GM21619 (cell line): ENCODE data around the gene ABI3BP.

Experiments used
- ATAC-seq: cut with Tn5 transposase; IDR thresholded peaks from one replicate; pipeline ENCODE4 v1.9.1; 2021; ENCODE audit not compliant: unreplicated experiment

ABI3BP gene

DNA sequence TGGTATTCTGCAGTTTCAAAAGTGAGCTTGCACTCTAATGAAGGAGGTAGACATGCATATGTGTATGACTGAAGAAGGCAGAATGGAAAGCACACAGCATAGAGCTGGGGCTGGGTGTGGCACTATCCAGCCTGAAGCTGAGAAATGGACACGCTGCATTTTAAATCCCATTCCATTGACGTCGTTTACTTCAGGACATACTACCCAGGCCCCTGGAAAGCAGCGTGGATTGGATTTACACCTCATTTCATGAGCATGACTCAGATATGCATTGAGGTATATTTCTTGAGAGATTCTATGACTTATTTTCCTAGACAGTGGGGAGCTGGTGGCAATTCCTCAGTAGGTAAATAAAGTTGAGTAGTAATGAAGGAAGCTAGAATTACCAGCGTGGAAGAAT, 101.4 kb downstream of the ABI3BP start:
- ATAC-seq, result no peak

DNA sequence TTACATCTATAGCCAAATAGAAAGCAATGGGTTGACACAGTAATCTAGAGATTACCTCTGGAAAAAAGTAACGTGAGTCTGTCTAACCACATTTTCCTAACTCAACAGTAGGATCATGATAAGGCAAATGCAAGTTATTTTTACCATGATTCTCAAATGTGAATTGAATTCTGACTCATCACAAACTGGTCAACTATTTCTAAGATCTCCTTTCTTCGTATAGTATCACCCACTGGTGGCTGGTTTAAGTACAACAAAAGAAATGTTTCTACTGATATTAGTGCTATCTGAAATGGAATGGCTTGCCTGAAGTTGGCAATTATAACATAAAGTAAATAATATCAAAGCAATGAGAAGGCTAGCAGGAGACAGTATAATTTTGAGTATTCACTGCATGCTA, 102.2 kb downstream of the ABI3BP start:
- ATAC-seq, result no peak

DNA sequence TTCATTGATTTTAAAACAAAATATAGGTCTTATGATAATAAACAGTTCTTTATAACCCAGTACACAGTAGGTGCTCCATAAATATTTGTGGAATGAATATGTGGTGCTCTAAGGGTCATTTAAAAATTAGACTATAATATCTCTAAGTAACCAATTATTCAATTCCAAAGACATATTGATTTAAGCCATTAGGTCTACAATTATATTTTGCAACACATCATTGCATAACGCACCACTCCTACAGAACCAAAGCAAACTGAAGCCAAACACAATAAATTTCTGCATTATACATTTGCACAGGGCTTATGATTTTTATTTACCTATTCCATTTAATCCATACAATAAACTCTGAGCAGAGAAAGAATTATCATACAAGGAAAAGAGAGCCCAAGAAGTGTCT, 104.3 kb downstream of the ABI3BP start:
- no peak for ATAC-seq

- ATAC-seq, result no peak
These were observed 110.6 kb downstream of the ABI3BP start for GRCh38 chr3:100882571-100882984.

DNA sequence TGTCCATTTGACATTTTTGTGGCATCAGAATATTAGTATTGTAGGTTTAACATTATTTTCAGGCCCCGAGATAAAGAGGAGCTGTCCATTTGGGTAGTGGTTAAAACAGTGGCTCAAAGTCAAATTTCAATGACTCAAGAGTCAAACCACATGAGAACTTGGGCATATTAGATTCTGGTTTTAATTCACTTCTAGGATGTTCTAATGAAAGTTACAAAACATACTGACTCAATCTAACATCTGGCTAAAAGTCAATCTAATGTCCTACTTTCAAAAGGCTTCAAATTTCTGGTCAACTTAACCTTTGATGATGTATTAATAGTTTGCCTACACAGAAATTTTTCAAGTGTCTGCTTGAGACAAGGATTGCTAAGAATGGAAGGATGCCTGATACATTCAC, 112.4 kb downstream of the ABI3BP start:
- no peak for ATAC-seq

DNA sequence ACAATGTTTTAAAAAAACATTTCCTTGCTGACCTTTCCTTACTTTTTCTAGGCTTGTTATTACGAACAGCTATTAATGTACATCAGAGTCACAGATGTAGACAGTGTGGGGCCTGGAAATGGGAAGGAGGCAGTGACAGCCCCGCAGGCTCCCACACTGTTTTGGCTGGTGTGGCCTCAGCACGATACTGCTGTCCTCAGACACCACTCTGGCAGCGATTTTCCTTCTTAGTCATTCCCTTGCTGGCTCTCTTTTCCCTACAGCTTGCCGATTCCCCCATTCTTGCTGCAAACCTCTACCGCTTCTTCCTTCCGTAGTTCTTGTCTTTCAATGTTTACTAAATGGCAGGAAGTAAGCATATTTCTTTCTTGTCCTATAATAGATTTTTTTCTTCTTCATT, 113.1 kb downstream of the ABI3BP start:
- no peak for ATAC-seq

DNA sequence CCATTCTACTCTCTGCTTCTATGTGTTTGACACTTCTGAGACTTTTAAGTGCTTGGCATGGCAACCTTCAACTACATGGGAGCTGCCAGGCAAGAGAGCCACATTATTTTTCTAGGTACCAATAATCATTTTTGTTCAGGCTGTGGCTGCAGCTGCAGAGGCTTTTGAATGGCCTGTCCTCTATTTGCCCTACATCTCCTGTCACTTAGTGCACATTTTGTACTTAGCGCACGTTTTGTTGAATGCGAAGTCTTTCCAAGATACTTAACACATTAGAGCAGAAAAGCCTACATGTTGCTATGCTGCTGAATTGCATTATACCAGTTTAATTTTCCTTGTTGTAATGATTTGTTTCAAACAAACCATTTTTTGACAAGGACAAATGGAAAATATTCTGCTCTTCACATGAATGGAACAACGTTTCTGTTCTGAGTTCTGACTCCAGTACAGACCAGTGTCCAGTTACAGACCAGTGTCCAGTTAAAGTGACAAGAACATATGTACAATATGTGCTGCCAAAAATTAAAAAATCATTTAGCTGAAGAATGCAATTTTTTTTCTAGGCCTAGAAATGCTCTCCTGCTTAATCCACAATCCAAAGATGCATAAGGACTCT, 113.9 kb downstream of the ABI3BP start:
- no peak for ATAC-seq

- ATAC-seq, result no peak
These were observed 115.9 kb downstream of the ABI3BP start for GRCh38 chr3:100877286-100877685.

GRCh38 chr3:100875239-100875638, 118.0 kb downstream of the ABI3BP start:
- ATAC-seq, result no peak

GRCh38 chr3:100873611-100874010, 119.6 kb downstream of the ABI3BP start:
- ATAC-seq, result no peak

- no peak for ATAC-seq
These were observed 121.9 kb downstream of the ABI3BP start for GRCh38 chr3:100871306-100871705.

- ATAC-seq, result no peak
These were observed 123.4 kb downstream of the ABI3BP start for GRCh38 chr3:100869787-100870186.

GRCh38 chr3:100868894-100869293, 124.3 kb downstream of the ABI3BP start:
- no peak for ATAC-seq

GRCh38 chr3:100868096-100868495, 125.1 kb downstream of the ABI3BP start:
- ATAC-seq, result no peak

- ATAC-seq, result no peak
These were observed 127.8 kb downstream of the ABI3BP start for GRCh38 chr3:100865442-100865841.

GRCh38 chr3:100864471-100865250, 128.6 kb downstream of the ABI3BP start:
- no peak for ATAC-seq

DNA sequence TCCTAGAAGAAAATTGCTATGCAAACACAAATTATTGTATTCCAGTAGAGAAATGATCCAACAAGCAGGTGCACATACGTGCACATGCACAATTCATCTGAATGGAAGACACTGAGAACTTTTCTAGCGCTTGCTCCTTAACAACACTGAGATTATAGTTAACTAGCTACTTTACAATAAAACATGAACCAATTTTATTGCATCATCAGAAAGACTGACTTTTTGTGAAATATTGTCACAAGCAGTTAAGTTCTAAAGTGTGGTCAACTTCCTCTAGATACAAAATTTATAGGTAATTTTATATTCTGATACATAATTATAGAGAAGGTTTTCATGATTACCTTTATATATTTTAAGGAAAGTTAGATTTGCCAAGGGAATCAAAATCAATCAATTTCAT, 135.4 kb downstream of the ABI3BP start:
- no peak for ATAC-seq

DNA sequence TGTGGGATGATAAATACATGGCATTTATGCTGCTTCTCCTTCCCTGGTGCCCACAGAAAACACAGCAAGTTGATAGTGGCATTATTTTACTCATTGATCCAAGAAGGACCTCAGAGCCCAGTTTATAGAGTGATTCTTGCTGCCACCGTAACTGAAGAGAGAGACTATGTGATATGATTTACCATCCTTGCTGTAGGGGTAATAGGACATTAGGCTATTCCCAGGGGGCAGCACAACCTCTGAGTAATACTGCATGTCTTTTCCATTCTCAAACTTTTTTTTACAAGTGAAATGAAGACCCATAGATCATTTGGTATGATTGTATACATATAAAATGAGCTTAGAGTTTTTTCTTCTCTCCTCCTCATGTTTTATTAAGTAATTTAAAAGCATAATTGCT, 136.4 kb downstream of the ABI3BP start:
- no peak for ATAC-seq

DNA sequence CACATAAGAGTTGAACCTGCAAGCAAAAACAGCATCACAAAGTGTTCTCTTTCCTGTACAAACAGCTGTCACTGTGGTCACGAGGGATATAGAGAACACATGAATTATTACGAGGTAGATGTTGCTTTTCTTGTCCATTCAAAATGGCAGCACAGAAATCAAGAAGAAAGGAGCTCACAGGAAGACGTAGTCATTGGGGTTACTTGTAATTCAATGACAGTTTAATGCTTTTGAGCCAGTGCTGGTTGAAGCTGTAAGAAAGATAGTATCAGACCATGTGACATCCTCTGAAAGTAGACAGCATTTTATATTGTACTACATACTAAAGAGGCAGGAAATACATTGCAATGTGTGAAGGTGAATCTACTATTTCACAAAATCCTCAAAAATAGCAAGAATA, 140.4 kb downstream of the ABI3BP start:
- no peak for ATAC-seq

DNA sequence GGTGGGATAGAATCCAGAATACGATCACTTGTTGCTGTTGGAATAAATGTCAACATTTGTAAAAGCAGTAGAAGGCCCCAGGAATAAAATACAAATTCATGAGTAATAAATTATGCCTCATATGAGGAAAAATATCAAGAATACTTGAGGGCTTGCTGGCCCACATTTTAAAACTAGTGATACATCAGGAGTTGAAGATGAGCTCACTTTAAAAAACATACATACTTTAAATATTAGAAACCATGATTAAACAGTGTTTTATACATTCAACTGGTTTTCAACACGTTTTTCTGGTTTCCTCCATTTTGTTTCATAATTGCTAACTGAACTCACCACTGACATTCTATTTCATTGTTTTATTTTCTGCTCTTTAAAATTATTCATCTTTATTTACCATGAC, 142.5 kb downstream of the ABI3BP start:
- ATAC-seq, result no peak

- ATAC-seq, result no peak
These were observed 143.1 kb downstream of the ABI3BP start for GRCh38 chr3:100850156-100850555.

GRCh38 chr3:100844063-100844936, 148.9 kb downstream of the ABI3BP start:
- no peak for ATAC-seq
